Memory B cell (primary cell): ENCODE data around the gene PNKD.

ENCODE experiments used
- ATAC-seq: fragments of 150-1000 bp; cut with Tn5 transposase; 2 replicates; pipeline ENCODE4 v1.10.0; 2021; ENCODE audit warnings: low read depth, mild to moderate bottlenecking, moderate library complexity
- DNase-seq, 2 donors: peaks; one replicate each; pipeline ENCODE4 v3.0.0; 2022; ENCODE audit warnings: low spot score in 2 of 2
- H3K27ac Mint-ChIP-seq: one replicate; pipeline ENCODE4 v1.8.0; 2022; ENCODE audit warnings: mild to moderate bottlenecking, moderate library complexity, mixed read lengths
- H3K27me3 Mint-ChIP-seq: one replicate; pipeline ENCODE4 v1.8.0; 2022; ENCODE audit warnings: mixed read lengths
- H3K36me3 Mint-ChIP-seq: one replicate; pipeline ENCODE4 v1.8.0; 2022; ENCODE audit warnings: mild to moderate bottlenecking, mixed read lengths
- H3K4me1 Mint-ChIP-seq: one replicate; pipeline ENCODE4 v1.8.0; 2022; ENCODE audit warnings: mixed read lengths
- H3K4me3 Mint-ChIP-seq: one replicate; pipeline ENCODE4 v1.8.0; 2022; ENCODE audit warnings: mild to moderate bottlenecking, moderate library complexity, mixed read lengths
- H3K9me3 Mint-ChIP-seq: one replicate; pipeline ENCODE4 v1.8.0; 2022; ENCODE audit warnings: mixed read lengths

PNKD gene

GRCh38 chr2:218285604-218286003 is 15.3 kb downstream of the PNKD start:
- Mint-ChIP-seq H3K4me1 (peaks cover 57% of the 10 kb centered on the region), H3K9me3 (no peaks in the 10 kb centered on the region), H3K27me3 (no peaks in the 10 kb centered on the region), H3K36me3 (peaks cover 10% of the 10 kb centered on the region), H3K4me3 (peak overlapping the region; percentile 70), H3K27ac (peak overlapping the region; percentile 100)
- no peak for DNase-seq
- no peak for ATAC-seq

GRCh38 chr2:218286570-218287459 is 16.5 kb downstream of the PNKD start:
- H3K9me3 Mint-ChIP-seq: no peaks in the 10 kb centered on the region
- no peaks in the 10 kb centered on the region for H3K27me3 Mint-ChIP-seq
- peak overlapping the region; percentile 96 for H3K4me3 Mint-ChIP-seq
- DNase-seq (peak; percentile 64 to 80), ATAC-seq (peak; percentile 69)
- peaks cover 60% of the 10 kb centered on the region for H3K4me1 Mint-ChIP-seq
- peak overlapping the region; percentile 100 for H3K27ac Mint-ChIP-seq
- peaks cover 7% of the 10 kb centered on the region for H3K36me3 Mint-ChIP-seq

DNA sequence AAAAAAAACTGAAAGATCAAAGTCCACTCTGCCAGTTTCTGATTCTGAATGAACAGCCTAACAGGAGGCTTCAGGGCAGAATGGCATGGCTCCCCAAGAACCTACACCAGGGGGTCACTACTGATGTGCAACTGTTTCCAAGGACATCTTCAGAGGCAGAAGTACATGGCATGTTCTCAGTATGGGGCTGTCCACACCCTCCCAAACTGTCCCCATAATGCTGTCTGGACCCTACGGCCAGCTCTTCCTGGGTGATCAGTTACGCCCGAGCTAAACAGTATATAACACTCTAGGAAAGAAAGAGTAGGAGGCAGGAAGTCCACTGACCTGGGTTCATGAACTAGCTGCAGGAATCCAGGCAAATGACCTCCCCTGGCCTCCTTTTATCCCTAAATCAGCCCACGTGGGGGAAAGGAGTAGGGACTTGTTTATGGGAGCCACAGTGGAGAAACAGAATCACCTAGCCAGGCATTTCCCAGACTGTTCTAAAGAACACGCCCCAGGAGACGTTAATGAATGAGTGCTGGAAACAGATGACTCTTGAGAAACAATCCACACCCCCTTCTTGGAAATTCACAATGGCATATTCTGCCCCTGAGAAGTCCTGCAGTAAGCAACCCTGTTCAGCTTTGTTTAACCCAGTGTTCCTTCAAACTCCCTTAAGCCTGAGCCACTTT is 19.5 kb downstream of the PNKD start:
- no peak for ATAC-seq
- Mint-ChIP-seq H3K27me3 (no peaks in the 10 kb centered on the region), H3K36me3 (peaks cover 4% of the 10 kb centered on the region), H3K4me1 (peaks cover 68% of the 10 kb centered on the region), H3K4me3 (peak overlapping the region; percentile 92), H3K27ac (peak overlapping the region; percentile 90), H3K9me3 (no peaks in the 10 kb centered on the region)
- no peak for DNase-seq

- Mint-ChIP-seq H3K9me3 (no peaks in the 10 kb centered on the region), H3K4me3 (peak overlapping the region; percentile 92), H3K36me3 (peaks cover 4% of the 10 kb centered on the region), H3K4me1 (peaks cover 65% of the 10 kb centered on the region), H3K27ac (peak overlapping the region; percentile 90), H3K27me3 (no peaks in the 10 kb centered on the region)
- ATAC-seq (peak; percentile 74), DNase-seq (peak; percentile 72 to 89)
These were observed 20.3 kb downstream of the PNKD start for GRCh38 chr2:218290316-218291261.

- Mint-ChIP-seq H3K4me1 (peaks cover 58% of the 10 kb centered on the region), H3K9me3 (no peaks in the 10 kb centered on the region), H3K27me3 (no peaks in the 10 kb centered on the region), H3K36me3 (peaks cover 4% of the 10 kb centered on the region), H3K4me3 (peak overlapping the region; percentile 92), H3K27ac (peak overlapping the region; percentile 90)
- DNase-seq: no peak
- ATAC-seq: no peak
These were observed 21.2 kb downstream of the PNKD start for GRCh38 chr2:218291318-218292047.

DNA sequence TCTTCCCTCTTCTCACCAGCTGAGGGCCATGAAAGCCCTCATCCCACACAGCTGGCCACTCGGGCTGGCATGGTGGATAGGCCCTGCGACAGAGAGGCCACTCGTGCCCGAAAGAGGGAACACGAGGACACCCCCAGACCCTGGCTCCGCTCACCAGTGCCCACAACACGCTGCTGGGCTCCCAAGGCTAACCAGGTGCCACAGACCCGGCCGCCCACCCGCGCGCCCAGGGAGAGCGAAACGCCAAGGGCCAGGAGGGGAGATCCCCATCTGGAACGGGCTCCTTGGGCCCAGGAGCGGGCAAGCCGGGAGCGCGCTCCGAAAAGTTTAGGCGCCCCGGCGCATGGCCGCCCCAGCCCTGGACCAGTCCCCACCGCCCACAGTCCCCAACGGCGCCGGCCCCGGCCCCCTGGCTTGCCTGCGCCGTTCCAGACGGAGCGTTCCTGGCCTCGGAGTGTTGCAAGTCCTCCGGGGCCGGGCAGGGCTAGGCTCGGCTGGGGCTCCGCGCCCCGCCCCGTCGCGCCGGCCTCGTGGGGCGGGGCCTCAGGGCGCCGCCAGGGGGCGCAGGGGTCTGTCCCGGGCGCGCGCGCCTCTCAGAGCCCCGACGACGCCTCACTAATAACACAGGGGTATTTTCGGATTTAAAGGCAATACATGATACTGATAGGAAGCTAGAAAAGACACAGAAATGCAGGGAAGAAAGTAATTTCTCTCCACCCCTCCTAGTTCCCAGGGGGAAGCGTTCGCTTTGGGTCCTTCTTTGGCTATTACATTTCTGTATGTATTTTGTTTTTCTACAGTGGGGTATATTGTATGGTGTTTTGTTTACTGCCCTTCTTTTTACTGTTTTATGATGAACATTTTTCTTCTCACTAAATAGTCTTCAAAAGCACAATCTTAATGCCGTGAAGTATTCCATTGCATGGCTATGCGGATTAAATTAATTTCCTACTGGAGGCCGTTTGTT is 22.0 kb downstream of the PNKD start, which contains the start of gene TMBIM1:
Gene TMBIM1, minus strand, starts transcription at position 456 of the 967 bp plus-strand sequence. CDS start 10,362 bp downstream, outside the sequence.
- peaks cover 49% of the 10 kb centered on the region for H3K4me1 Mint-ChIP-seq
- ATAC-seq (peak; percentile 72), DNase-seq (peak; percentile 84 to 91)
- peaks cover 2% of the 10 kb centered on the region for H3K36me3 Mint-ChIP-seq
- peak within 1 kb of the TSS; percentile 92 for H3K4me3 Mint-ChIP-seq
- no peaks in the 10 kb centered on the region for H3K9me3 Mint-ChIP-seq
- no peaks in the 10 kb centered on the region for H3K27me3 Mint-ChIP-seq
- H3K27ac Mint-ChIP-seq: peak within 1 kb of the TSS; percentile 90

GRCh38 chr2:218293715-218294429 is 23.6 kb downstream of the PNKD start:
- DNase-seq (no peak), ATAC-seq (no peak)
- Mint-ChIP-seq H3K4me3 (peak overlapping the region; percentile 29), H3K36me3 (peaks cover 2% of the 10 kb centered on the region), H3K9me3 (no peaks in the 10 kb centered on the region), H3K27me3 (no peaks in the 10 kb centered on the region), H3K27ac (peak overlapping the region; percentile 90), H3K4me1 (peaks cover 40% of the 10 kb centered on the region)

DNA sequence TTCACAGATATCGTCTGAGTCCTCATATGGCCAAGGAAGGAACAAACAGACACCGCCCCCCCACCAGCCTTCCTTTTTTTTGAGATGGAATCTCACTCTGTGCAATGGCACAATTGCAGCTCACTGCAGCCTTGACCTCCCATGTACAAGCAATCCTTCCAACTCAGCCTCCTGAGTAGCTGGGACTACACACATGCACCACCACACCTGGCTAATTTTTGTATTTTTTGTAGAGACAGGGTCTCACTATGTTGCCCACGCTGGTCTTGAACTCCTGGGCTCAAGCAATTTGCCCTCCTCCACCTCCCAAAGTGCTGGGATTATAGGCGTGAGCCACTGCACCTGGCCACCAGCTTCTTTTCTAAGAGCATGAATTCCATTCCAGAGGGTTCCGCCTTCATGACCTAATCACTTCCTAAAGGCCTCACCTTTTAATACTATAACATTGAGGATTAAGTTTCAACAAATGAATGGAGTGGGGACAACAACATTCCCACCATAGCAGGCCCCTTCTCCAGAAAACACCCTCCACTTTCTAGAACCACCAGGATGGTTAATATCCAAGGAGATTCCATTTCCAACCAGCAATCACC is 24.2 kb downstream of the PNKD start:
- no peak for DNase-seq
- peaks cover 36% of the 10 kb centered on the region for H3K4me1 Mint-ChIP-seq
- no peak for ATAC-seq
- H3K4me3 Mint-ChIP-seq: no peak overlapping the region
- H3K27me3 Mint-ChIP-seq: no peaks in the 10 kb centered on the region
- no peaks in the 10 kb centered on the region for H3K9me3 Mint-ChIP-seq
- H3K27ac Mint-ChIP-seq: no peak overlapping the region
- peaks cover 2% of the 10 kb centered on the region for H3K36me3 Mint-ChIP-seq

DNA sequence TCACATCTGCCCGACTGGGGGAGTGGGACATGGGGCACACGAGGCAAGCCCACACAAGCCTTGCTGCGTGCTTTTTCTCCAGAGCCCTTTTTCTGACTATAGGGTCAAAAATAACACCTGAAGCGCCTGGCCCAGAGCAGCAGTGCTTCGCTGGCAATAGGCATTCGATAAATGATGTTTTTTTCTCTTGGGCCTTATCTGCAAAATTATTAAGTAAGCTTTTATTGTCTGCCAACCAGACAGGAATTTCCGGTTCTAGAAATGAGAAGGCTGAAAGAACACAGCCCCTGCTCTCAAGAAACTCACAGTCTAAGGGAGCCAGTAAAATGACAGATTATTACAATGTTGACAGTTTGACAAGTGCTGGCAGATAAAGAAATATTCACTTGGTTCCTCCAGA is 24.7 kb downstream of the PNKD start:
- Mint-ChIP-seq H3K27me3 (no peaks in the 10 kb centered on the region), H3K4me3 (no peak overlapping the region), H3K36me3 (peaks cover 1% of the 10 kb centered on the region), H3K27ac (no peak overlapping the region), H3K9me3 (no peaks in the 10 kb centered on the region), H3K4me1 (peaks cover 32% of the 10 kb centered on the region)
- DNase-seq: no peak
- ATAC-seq: no peak

GRCh38 chr2:218296200-218296599 is 25.9 kb downstream of the PNKD start:
- DNase-seq (no peak), ATAC-seq (no peak)
- no peaks in the 10 kb centered on the region for H3K27me3 Mint-ChIP-seq
- H3K4me3 Mint-ChIP-seq: no peak overlapping the region
- H3K27ac Mint-ChIP-seq: no peak overlapping the region
- no peaks in the 10 kb centered on the region for H3K9me3 Mint-ChIP-seq
- H3K4me1 Mint-ChIP-seq: peaks cover 28% of the 10 kb centered on the region
- no peaks in the 10 kb centered on the region for H3K36me3 Mint-ChIP-seq

DNA sequence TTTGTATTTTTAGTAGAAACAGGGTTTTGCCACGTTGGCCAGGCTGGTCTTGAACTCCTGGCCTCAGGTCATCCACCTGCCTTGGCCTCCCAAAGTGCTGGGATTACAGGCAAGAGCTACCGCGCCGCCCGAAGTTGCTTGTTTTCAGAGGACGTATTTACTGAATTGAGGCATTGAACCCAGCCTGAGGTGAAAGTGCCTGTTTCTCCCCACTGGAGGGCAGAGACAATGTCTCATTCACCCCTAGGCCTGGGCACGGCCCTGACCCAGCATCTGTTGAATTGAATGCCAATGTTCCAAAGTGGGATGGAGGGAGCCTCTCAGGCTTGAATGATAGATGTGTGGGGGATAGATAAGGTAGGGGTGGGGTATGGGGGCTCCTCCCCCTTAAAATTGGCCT is 26.5 kb downstream of the PNKD start:
- no peak overlapping the region for H3K4me3 Mint-ChIP-seq
- no peak for ATAC-seq
- H3K4me1 Mint-ChIP-seq: peaks cover 29% of the 10 kb centered on the region
- no peak overlapping the region for H3K27ac Mint-ChIP-seq
- DNase-seq: no peak
- H3K27me3 Mint-ChIP-seq: no peaks in the 10 kb centered on the region
- no peaks in the 10 kb centered on the region for H3K36me3 Mint-ChIP-seq
- no peaks in the 10 kb centered on the region for H3K9me3 Mint-ChIP-seq
